Inflammatory macrophage treated with lipopolysaccharide for 4 hours (primary cell): ENCODE results near the gene SAPCD2.
A peak's percentile ranks its signal among the peaks of the same experiment; 100 is the strongest.
"Not testable (repeated sequence)": the region's sequence is repeated elsewhere in the genome, so short reads cannot be mapped to it uniquely, and the experiment has no call there.

Source experiments
- DNase-seq: peaks from one replicate; pipeline ENCODE4 v3.0.0-alpha.2; 2020

The SAPCD2 gene

GRCh38 chr9:137044502-137045177, 25.7 kb downstream of the SAPCD2 start:
- no peak for DNase-seq

GRCh38 chr9:137044037-137044436, 26.3 kb downstream of the SAPCD2 start:
- no peak for DNase-seq

GRCh38 chr9:137042751-137043727, 27.3 kb downstream of the SAPCD2 start:
- DNase-seq = no peak

- no peak for DNase-seq
Observed at GRCh38 chr9:137041124-137041523, 29.2 kb downstream of the SAPCD2 start.

- no peak for DNase-seq
Observed at GRCh38 chr9:137040568-137040967, 29.8 kb downstream of the SAPCD2 start.

GRCh38 chr9:137039611-137040366, 30.6 kb downstream of the SAPCD2 start:
- no peak for DNase-seq

- DNase-seq = no peak
Observed at GRCh38 chr9:137038916-137039315, 31.4 kb downstream of the SAPCD2 start.

GRCh38 chr9:137037483-137037882, 32.9 kb downstream of the SAPCD2 start:
- no peak for DNase-seq

GRCh38 chr9:137037035-137037434, 33.3 kb downstream of the SAPCD2 start:
- DNase-seq = no peak

GRCh38 chr9:137035937-137036336, 34.4 kb downstream of the SAPCD2 start:
- DNase-seq = no peak

- DNase-seq = no peak
Observed at GRCh38 chr9:137035507-137035834, 34.9 kb downstream of the SAPCD2 start.

- peak; percentile 81 for DNase-seq
Observed at GRCh38 chr9:137034709-137035506, 35.4 kb downstream of the SAPCD2 start.

GRCh38 chr9:137034039-137034708, 36.2 kb downstream of the SAPCD2 start:
- peak; percentile 29 for DNase-seq

GRCh38 chr9:137033481-137033880, 36.9 kb downstream of the SAPCD2 start:
- not testable (repeated sequence) for DNase-seq

- peak; percentile 79 for DNase-seq
Observed at GRCh38 chr9:137032858-137033257, 37.5 kb downstream of the SAPCD2 start.

- DNase-seq = peak; percentile 26
Observed at GRCh38 chr9:137031904-137032640, 38.3 kb downstream of the SAPCD2 start, which contains the start of gene FUT7. FUT7 (minus strand) TSS chr9:137032088; CDS start chr9:137031991, 97 bp downstream.

- peak; percentile 47 for DNase-seq
Observed at GRCh38 chr9:137030538-137031527, 39.5 kb downstream of the SAPCD2 start.

- DNase-seq = no peak
Observed at GRCh38 chr9:137030006-137030405, 40.4 kb downstream of the SAPCD2 start.

GRCh38 chr9:137029058-137029936, 41.1 kb downstream of the SAPCD2 start:
- peak; percentile 71 for DNase-seq
